HL-60 (cell line): ENCODE data around the gene ST7.
A peak's percentile ranks its signal among the peaks of the same experiment; 100 is the strongest.

Source experiments
- DNase-seq, 2 experiments: peaks; one replicate each; pipeline ENCODE4 v3.0.0-alpha.2; 2010 to 2020; ENCODE audit warnings: low read depth in 1 of 2, low spot score in 1 of 2
- H3K27ac ChIP-seq: fragments of 250-450 bp; sonication (Bioruptor Pico); replicated peaks from 2 replicates; pipeline ENCODE4 v1.5.1; 2020; ENCODE audit warnings: mild to moderate bottlenecking, moderate library complexity
- H3K27me3 ChIP-seq: fragments of 250-450 bp; sonication (Bioruptor Pico); 2 replicates; pipeline ENCODE4 v1.5.1; 2021; ENCODE audit warnings: mild to moderate bottlenecking, moderate library complexity; ENCODE audit not compliant: insufficient read depth, poor library complexity, severe bottlenecking
- H3K4me3 ChIP-seq: replicated peaks from 2 replicates; pipeline ENCODE4 v1.5.1; 2011; ENCODE audit warnings: mild to moderate bottlenecking, control low read depth, low read length; ENCODE audit not compliant: insufficient read depth
- GABPA ChIP-seq: IDR thresholded peaks from 2 replicates; pipeline ENCODE4 v1.6.1; 2012; ENCODE audit warnings: low read depth
- POLR2AphosphoS5 ChIP-seq: IDR thresholded peaks from 2 replicates; pipeline ENCODE4 v1.6.1; 2012; ENCODE audit warnings: low read depth
- SPI1 ChIP-seq: IDR thresholded peaks from 2 replicates; pipeline ENCODE4 v1.6.1; 2012; ENCODE audit warnings: low read depth, mild to moderate bottlenecking, borderline replicate concordance
- TF ChIP-seq, protein P1 (sequence below): IDR thresholded peaks from one replicate; pipeline ENCODE4 v1.5.1; 2011; ENCODE audit warnings: low read length, control low read depth, inconsistent platforms; ENCODE audit not compliant: insufficient read depth
- TF ChIP-seq, protein P2 (sequence below): IDR thresholded peaks from 2 replicates; pipeline ENCODE4 v1.6.1; 2012; ENCODE audit warnings: low read depth; ENCODE audit not compliant: insufficient replicate concordance

The ST7 gene

DNA sequence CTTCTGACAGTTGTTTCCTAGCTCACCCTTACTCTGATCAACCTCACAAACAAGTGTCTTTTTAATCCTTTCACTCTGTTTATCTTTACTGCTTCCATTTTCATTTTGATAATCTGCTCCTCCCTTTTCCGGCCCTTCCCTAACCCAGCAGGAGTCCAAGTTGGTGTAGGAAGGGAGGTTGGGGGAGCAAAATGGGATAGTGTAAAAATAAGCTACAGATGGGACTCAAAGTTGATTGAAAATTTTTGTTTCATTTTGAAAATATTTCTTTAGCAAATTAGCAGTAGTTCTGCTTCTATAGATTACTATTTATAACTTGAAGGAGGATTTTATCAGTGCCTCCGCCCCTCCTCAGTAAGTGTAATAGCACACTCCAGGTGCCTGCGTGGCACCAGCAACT is 257.6 kb downstream of the ST7 start:
- no peak for DNase-seq
- Histone ChIP-seq H3K27ac (no peak overlapping the region), H3K27me3 (no peaks in the 10 kb centered on the region), H3K4me3 (no peak overlapping the region)
- TF ChIP-seq, protein P1, sequence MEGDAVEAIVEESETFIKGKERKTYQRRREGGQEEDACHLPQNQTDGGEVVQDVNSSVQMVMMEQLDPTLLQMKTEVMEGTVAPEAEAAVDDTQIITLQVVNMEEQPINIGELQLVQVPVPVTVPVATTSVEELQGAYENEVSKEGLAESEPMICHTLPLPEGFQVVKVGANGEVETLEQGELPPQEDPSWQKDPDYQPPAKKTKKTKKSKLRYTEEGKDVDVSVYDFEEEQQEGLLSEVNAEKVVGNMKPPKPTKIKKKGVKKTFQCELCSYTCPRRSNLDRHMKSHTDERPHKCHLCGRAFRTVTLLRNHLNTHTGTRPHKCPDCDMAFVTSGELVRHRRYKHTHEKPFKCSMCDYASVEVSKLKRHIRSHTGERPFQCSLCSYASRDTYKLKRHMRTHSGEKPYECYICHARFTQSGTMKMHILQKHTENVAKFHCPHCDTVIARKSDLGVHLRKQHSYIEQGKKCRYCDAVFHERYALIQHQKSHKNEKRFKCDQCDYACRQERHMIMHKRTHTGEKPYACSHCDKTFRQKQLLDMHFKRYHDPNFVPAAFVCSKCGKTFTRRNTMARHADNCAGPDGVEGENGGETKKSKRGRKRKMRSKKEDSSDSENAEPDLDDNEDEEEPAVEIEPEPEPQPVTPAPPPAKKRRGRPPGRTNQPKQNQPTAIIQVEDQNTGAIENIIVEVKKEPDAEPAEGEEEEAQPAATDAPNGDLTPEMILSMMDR: no peak
- TF ChIP-seq GABPA (no peak), POLR2AphosphoS5 (no peak)

DNA sequence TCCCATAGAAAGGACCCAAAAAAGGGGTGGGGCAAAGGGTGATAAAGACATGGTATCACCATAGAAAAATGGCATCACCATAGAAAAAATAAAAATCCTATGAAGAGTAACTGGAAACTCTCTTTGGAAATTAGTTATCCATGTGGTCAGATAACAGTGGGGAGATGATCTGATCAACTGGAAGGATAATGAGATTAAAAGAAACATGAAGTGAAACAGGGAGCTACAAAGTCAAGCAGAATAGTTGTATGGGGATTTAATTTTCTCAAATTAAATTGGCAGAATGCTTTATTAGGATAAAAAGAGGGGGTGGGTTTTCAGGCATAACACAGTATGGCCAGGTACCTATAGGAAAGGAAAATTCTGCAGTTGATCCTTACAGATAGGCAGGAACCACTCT is 258.3 kb downstream of the ST7 start:
- H3K27ac ChIP-seq: no peak overlapping the region
- TF ChIP-seq POLR2AphosphoS5 (no peak), GABPA (no peak), SPI1 (no peak)
- TF ChIP-seq, protein P2, sequence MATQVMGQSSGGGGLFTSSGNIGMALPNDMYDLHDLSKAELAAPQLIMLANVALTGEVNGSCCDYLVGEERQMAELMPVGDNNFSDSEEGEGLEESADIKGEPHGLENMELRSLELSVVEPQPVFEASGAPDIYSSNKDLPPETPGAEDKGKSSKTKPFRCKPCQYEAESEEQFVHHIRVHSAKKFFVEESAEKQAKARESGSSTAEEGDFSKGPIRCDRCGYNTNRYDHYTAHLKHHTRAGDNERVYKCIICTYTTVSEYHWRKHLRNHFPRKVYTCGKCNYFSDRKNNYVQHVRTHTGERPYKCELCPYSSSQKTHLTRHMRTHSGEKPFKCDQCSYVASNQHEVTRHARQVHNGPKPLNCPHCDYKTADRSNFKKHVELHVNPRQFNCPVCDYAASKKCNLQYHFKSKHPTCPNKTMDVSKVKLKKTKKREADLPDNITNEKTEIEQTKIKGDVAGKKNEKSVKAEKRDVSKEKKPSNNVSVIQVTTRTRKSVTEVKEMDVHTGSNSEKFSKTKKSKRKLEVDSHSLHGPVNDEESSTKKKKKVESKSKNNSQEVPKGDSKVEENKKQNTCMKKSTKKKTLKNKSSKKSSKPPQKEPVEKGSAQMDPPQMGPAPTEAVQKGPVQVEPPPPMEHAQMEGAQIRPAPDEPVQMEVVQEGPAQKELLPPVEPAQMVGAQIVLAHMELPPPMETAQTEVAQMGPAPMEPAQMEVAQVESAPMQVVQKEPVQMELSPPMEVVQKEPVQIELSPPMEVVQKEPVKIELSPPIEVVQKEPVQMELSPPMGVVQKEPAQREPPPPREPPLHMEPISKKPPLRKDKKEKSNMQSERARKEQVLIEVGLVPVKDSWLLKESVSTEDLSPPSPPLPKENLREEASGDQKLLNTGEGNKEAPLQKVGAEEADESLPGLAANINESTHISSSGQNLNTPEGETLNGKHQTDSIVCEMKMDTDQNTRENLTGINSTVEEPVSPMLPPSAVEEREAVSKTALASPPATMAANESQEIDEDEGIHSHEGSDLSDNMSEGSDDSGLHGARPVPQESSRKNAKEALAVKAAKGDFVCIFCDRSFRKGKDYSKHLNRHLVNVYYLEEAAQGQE: no peak
- TF ChIP-seq, protein P1: no peak
- no peaks in the 10 kb centered on the region for H3K27me3 ChIP-seq
- no peak overlapping the region for H3K4me3 ChIP-seq
- no peak for DNase-seq

DNA sequence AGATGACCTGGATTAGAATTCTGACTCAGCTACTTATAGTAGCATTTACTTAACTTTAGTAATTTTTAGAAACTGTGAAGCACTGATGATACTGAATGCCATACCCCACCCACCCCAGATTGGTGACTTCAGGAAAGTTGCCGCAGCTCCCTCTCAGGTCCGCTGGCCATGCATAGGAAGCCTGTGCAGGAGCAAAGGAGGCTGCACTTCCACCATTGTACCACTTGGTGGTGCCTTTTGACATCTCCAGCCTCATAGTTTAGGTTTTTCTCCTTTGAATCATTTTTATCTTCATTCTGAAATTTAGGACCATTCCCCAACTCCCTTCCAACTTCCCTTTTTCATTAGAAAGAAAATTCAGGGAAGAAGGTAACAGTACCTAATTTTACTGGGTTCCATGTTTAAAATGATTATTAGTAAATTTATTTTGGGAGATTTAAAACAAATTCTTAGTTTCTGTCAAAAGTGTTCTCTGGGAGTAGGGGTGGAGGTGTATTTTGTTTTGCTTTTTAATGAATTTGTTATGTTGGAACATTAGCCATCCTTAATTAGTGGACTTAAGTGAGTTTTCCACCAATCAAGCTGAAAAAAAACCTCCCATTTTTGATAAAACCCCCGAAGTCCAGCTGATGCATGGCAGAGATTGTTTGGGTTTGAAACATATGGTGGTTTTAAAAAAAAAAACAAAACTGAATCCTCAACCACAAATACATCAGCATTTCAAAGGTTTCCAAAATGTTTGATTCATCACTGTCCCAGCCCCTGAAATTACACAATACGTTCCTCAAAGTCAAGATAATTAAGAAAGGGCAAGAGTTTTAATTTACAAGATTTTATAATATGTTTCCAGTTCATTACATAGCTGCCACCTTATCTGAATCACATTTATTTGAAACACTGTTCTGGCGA is 259.9 kb downstream of the ST7 start:
- TF ChIP-seq POLR2AphosphoS5 (no peak), GABPA (no peak)
- TF ChIP-seq, protein P1: peak; percentile 90
- H3K27ac ChIP-seq: no peak overlapping the region
- no peak overlapping the region for H3K4me3 ChIP-seq

DNA sequence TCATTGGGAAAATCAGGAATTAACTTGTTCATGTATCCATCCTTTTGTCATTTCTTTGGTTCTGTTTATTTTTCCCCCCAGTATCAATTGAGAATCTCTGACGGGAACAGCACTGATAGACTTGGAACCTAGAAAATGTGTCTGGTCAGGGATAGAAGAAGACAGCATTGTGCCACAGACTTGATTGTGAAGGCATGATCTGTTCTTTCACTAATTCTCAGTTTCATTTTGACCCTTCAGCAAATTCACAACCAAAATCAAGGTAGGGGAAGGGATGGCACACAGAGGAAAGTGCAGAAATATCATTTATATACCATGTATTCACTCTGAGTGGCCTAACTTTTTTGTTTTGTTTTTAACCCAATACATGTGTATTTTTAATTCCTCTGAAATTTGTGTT is 262.7 kb downstream of the ST7 start:
- Histone ChIP-seq H3K27ac (no peak overlapping the region), H3K27me3 (no peaks in the 10 kb centered on the region), H3K4me3 (no peak overlapping the region)
- no peak for DNase-seq
- TF ChIP-seq, protein P1: no peak

More for the DNA sequence above, 259.9 kb downstream of the ST7 start:
- H3K27me3 ChIP-seq: no peaks in the 10 kb centered on the region
- DNase-seq: peak; percentile 35 to 56
